HepG2 (cell line): ENCODE results near the gene NEAT1. TPM values are rescaled to one million over a fixed set of nuclear protein-coding genes. Genes with fewer than 3 reads are reported as not detected.

Source experiments
- ARNT2 ChIP-seq: sonication (generic); formaldehyde crosslinking; IDR thresholded peaks from 2 replicates; pipeline ENCODE4 v1.8.0; 2022; ENCODE audit warnings: mild to moderate bottlenecking, low read depth, missing genetic modification reagents, moderate library complexity
- CBX1 ChIP-seq: IDR thresholded peaks from one replicate; pipeline ENCODE4 v1.6.1; 2016; ENCODE audit warnings: antibody characterized with exemption, low read depth
- FOXA3 ChIP-seq: IDR thresholded peaks from 2 replicates; pipeline ENCODE4 v1.6.1; 2016; ENCODE audit warnings: missing genetic modification reagents, missing compliant biosample characterization
- GATAD2A ChIP-seq: IDR thresholded peaks from 2 replicates; pipeline ENCODE4 v1.6.1; 2016
- IKZF4 ChIP-seq: sonication (generic); formaldehyde crosslinking; IDR thresholded peaks from 2 replicates; pipeline ENCODE4 v1.5.1; 2020; ENCODE audit warnings: borderline replicate concordance, mild to moderate bottlenecking, low read depth, missing genetic modification reagents; ENCODE audit errors: not compliant biosample characterization
- NCOA5 ChIP-seq: sonication (generic); formaldehyde crosslinking; IDR thresholded peaks from 2 replicates; pipeline ENCODE4 v1.4.0; 2020; ENCODE audit warnings: missing genetic modification reagents
- NONO ChIP-seq, 2 experiments: fragments of 450-650 bp in 1 of 2; sonication (generic) in 1 of 2; formaldehyde crosslinking in 1 of 2; IDR thresholded peaks in 1 of 2; conservative IDR thresholded peaks in 1 of 2; 2 replicates each; pipeline versions ENCODE4 v1.6.1 to v1.8.0; 2017 to 2022; ENCODE audit warnings: mild to moderate bottlenecking in 1 of 2, missing genetic modification reagents in 1 of 2, moderate library complexity in 1 of 2
- NPAS2 ChIP-seq: sonication (generic); formaldehyde crosslinking; IDR thresholded peaks from 2 replicates; pipeline ENCODE4 v1.8.0; 2022; ENCODE audit warnings: mild to moderate bottlenecking, missing genetic modification reagents, borderline replicate concordance
- PPARG ChIP-seq: conservative IDR thresholded peaks from 2 replicates; pipeline ENCODE4 v1.6.1; 2016; ENCODE audit warnings: missing biosample characterization, missing genetic modification reagents
- SAP130 ChIP-seq: IDR thresholded peaks from 2 replicates; pipeline ENCODE4 v1.6.1; 2016; ENCODE audit warnings: low read depth
- SIX1 ChIP-seq: sonication (generic); formaldehyde crosslinking; IDR thresholded peaks from 2 replicates; pipeline ENCODE4 v1.4.0; 2020; ENCODE audit warnings: missing genetic modification reagents, borderline replicate concordance
- SUZ12 ChIP-seq: fragments of 150-350 bp; IDR thresholded peaks from 2 replicates; pipeline ENCODE4 v1.6.1; 2014; ENCODE audit warnings: low read depth, low read length
- TRIM24 ChIP-seq: sonication (generic); formaldehyde crosslinking; IDR thresholded peaks from 2 replicates; pipeline ENCODE4 v1.8.0; 2022; ENCODE audit warnings: mild to moderate bottlenecking, missing genetic modification reagents
- TSC22D2 ChIP-seq: sonication (generic); formaldehyde crosslinking; IDR thresholded peaks from 2 replicates; pipeline ENCODE4 v1.5.1; 2020; ENCODE audit warnings: missing genetic modification reagents, mild to moderate bottlenecking, borderline replicate concordance
- USF2 ChIP-seq, 2 experiments: sonication (generic) in 1 of 2; formaldehyde crosslinking in 1 of 2; IDR thresholded peaks; 2 replicates each; pipeline versions ENCODE4 v1.5.1 to v1.6.1; 2011 to 2020; ENCODE audit warnings: borderline replicate concordance in 1 of 2, low read depth in 1 of 2, low read length in 1 of 2, mild to moderate bottlenecking in 1 of 2, missing genetic modification reagents in 1 of 2, moderate library complexity in 1 of 2
- ZBTB43 ChIP-seq: sonication (generic); formaldehyde crosslinking; conservative IDR thresholded peaks from 2 replicates; pipeline ENCODE4 v1.4.0; 2020; ENCODE audit warnings: missing genetic modification reagents
- ZGPAT ChIP-seq: IDR thresholded peaks from 2 replicates; pipeline ENCODE4 v1.6.1; 2016; ENCODE audit warnings: mild to moderate bottlenecking
- ZNF296 ChIP-seq: sonication (generic); formaldehyde crosslinking; conservative IDR thresholded peaks from 2 replicates; pipeline ENCODE4 v1.5.0; 2020; ENCODE audit warnings: mild to moderate bottlenecking, missing genetic modification reagents
- ZNF335 ChIP-seq: sonication (generic); formaldehyde crosslinking; IDR thresholded peaks from 2 replicates; pipeline ENCODE4 v1.4.0; 2020; ENCODE audit warnings: missing genetic modification reagents
- ZNF724P ChIP-seq: sonication (generic); formaldehyde crosslinking; IDR thresholded peaks from 2 replicates; pipeline ENCODE4 v1.8.0; 2022; ENCODE audit warnings: missing genetic modification reagents, borderline replicate concordance
- ZNF749 ChIP-seq: sonication (generic); formaldehyde crosslinking; IDR thresholded peaks from 2 replicates; pipeline ENCODE4 v1.8.0; 2022; ENCODE audit warnings: mild to moderate bottlenecking, missing genetic modification reagents, moderate library complexity, borderline replicate concordance
- ZNF766 ChIP-seq: sonication (generic); formaldehyde crosslinking; IDR thresholded peaks from 2 replicates; pipeline ENCODE4 v1.5.0; 2020; ENCODE audit warnings: missing genetic modification reagents, borderline replicate concordance
- ZNF780A ChIP-seq: sonication (generic); formaldehyde crosslinking; IDR thresholded peaks from 2 replicates; pipeline ENCODE4 v1.8.0; 2022; ENCODE audit warnings: mild to moderate bottlenecking, missing genetic modification reagents, moderate library complexity
- polyA plus RNA-seq, 8 experiments: library from polyadenylated mRNA; depleted of rRNA in 3 of 8; stranded (reverse) in 7 of 8; unstranded in 1 of 8; fragments of >200 nt; fragmentation: Illumina TruSeq in 4 of 8; extraction: Trizol in 4 of 8; gene quantifications; 2 replicates each; pipeline versions ENCODE4 v1.2.1 to v1.2.3, GENCODE V29; 2011 to 2016; ENCODE audit warnings: low read depth in 4 of 8, missing spikeins in 1 of 8, mixed read lengths in 1 of 8; ENCODE audit not compliant: insufficient read depth in 1 of 8
- total RNA-seq, 5 experiments: library from RNA; depleted of rRNA; stranded (reverse); fragments of >200 nt; fragmentation: Illumina TruSeq; extraction: Trizol; gene quantifications; 2 replicates each; pipeline ENCODE4 v1.2.3, GENCODE V29; 2016; ENCODE audit warnings: low read depth in 1 of 5
- TF ChIP-seq, protein P1 (sequence below): sonication (generic); formaldehyde crosslinking; IDR thresholded peaks from 2 replicates; pipeline ENCODE4 v1.5.0; 2020; ENCODE audit warnings: missing genetic modification reagents

NEAT1 gene
- total and polyA plus RNA-seq, 2 of the 13 experiments (the other 11 are each of a cell fraction or from before 2014, with no cell fraction given), result 20.5 to 41.2 TPM

GRCh38 chr11:65420979-65421793 lies 1.4 kb upstream of the NEAT1 start (continued):
- TF ChIP-seq ARNT2 (CRISPR knock-in tag) (no peak), PPARG (CRISPR knock-in tag) (peak; percentile 93), FOXA3 (peak; percentile 65), ZNF780A (CRISPR knock-in tag) (no peak), ZNF296 (CRISPR knock-in tag) (peak; percentile 54; the same call in 1 of the 2 replicates), SIX1 (CRISPR knock-in tag) (no peak), CBX1 (peak; percentile 83), IKZF4 (CRISPR knock-in tag) (no peak), TSC22D2 (peak; percentile 42; the same call in 1 of the 2 replicates), SUZ12 (no peak), ZNF335 (CRISPR knock-in tag) (peak; percentile 79), SAP130 (peak; percentile 93), ZBTB43 (CRISPR knock-in tag) (peak; percentile 66; the same call in 1 of the 2 replicates), TRIM24 (CRISPR knock-in tag) (no peak), ZNF766 (CRISPR knock-in tag) (no peak), NPAS2 (CRISPR knock-in tag) (no peak), NCOA5 (CRISPR knock-in tag) (no peak), USF2 (IDR thresholded peaks at IDR 0.05; ENCODE audit: low read depth, low read length) (peak; percentile 62; the same call in 1 of the 2 replicates), USF2 (CRISPR knock-in tag; IDR thresholded peaks at IDR 0.05; ENCODE audit: borderline replicate concordance) (peak; percentile 60; the same call in 1 of the 2 replicates), ZNF749 (CRISPR knock-in tag) (no peak), GATAD2A (CRISPR knock-in tag) (peak; percentile 73), NONO (IDR thresholded peaks at IDR 0.05) (no peak), NONO (CRISPR knock-in tag; conservative IDR thresholded peaks at IDR 0.05) (no peak; the same call in 1 of the 2 replicates), ZGPAT (CRISPR knock-in tag) (peak; percentile 24; the same call in 1 of the 2 replicates), ZNF724P (CRISPR knock-in tag) (no peak)
- TF ChIP-seq, protein P1, sequence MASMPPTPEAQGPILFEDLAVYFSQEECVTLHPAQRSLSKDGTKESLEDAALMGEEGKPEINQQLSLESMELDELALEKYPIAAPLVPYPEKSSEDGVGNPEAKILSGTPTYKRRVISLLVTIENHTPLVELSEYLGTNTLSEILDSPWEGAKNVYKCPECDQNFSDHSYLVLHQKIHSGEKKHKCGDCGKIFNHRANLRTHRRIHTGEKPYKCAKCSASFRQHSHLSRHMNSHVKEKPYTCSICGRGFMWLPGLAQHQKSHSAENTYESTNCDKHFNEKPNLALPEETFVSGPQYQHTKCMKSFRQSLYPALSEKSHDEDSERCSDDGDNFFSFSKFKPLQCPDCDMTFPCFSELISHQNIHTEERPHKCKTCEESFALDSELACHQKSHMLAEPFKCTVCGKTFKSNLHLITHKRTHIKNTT (CRISPR knock-in tag), result no peak
